Measurements from ENCODE around the gene CACNA1D.

The CACNA1D gene

GRCh38 chr3:53673722-53674350 is 179.4 kb downstream of the CACNA1D start:
- H3K27ac ChIP-seq: no peak overlapping the region
- no peak overlapping the region for H3K4me3 ChIP-seq
- DNase-seq (ENCODE audit: low spot score): no peak
- no peak for TF ChIP-seq CTCF (IDR thresholded peaks at IDR 0.05)

GRCh38 chr3:53674582-53674981 is 180.2 kb downstream of the CACNA1D start:
- Histone ChIP-seq H3K4me3 (no peak overlapping the region), H3K27ac (no peak overlapping the region)
- DNase-seq (ENCODE audit: low spot score): no peak
- no peak for TF ChIP-seq CTCF (IDR thresholded peaks at IDR 0.05)

- no peak for TF ChIP-seq CTCF (IDR thresholded peaks at IDR 0.05)
- no peak overlapping the region for H3K27ac ChIP-seq
Measured at GRCh38 chr3:53675022-53675697, 180.7 kb downstream of the CACNA1D start.

GRCh38 chr3:53675942-53676341 is 181.5 kb downstream of the CACNA1D start:
- no peak for TF ChIP-seq CTCF (IDR thresholded peaks at IDR 0.05)
- no peak for DNase-seq (ENCODE audit: low spot score)
- Histone ChIP-seq H3K27ac (no peak overlapping the region), H3K4me3 (no peak overlapping the region)

More at GRCh38 chr3:53675022-53675697, 180.7 kb downstream of the CACNA1D start:
- no peak overlapping the region for H3K4me3 ChIP-seq
- DNase-seq (ENCODE audit: low spot score): no peak

GRCh38 chr3:53677413-53677812 is 183.0 kb downstream of the CACNA1D start:
- H3K27ac ChIP-seq: no peak overlapping the region
- no peak overlapping the region for H3K4me3 ChIP-seq
- no peak for TF ChIP-seq CTCF (IDR thresholded peaks at IDR 0.05)
- no peak for DNase-seq (ENCODE audit: low spot score)

- no peak for TF ChIP-seq CTCF (IDR thresholded peaks at IDR 0.05)
- DNase-seq (ENCODE audit: low spot score): no peak
- Histone ChIP-seq H3K4me3 (no peak overlapping the region), H3K27ac (no peak overlapping the region)
Measured at GRCh38 chr3:53680028-53680427, 185.6 kb downstream of the CACNA1D start.

GRCh38 chr3:53682807-53683206 is 188.4 kb downstream of the CACNA1D start:
- H3K4me3 ChIP-seq: no peak overlapping the region
- H3K27ac ChIP-seq: no peak overlapping the region
- DNase-seq (ENCODE audit: low spot score): no peak
- no peak for TF ChIP-seq CTCF (IDR thresholded peaks at IDR 0.05)

Measured in coronary artery (tissue), 2 donors.